Kidney (tissue), 14 donors: ENCODE measurements around the gene HBP1. TPM values are rescaled to one million over a fixed set of nuclear protein-coding genes. Genes with fewer than 3 reads are reported as not detected.

Experiments used
- DNase-seq, 5 donors: peaks; one replicate each; pipeline ENCODE4 v3.0.0-alpha.2; 2013 to 2020
- FAIRE-seq: peaks from 2 replicates; lab custom pipeline; 2012; peaks lifted over from hg19 to GRCh38; lab: Jason Lieb, UNC
- H3K27ac ChIP-seq, 2 donors: one replicate each; pipeline ENCODE4 v1.7.0; 2013; ENCODE audit warnings: low read depth in 2 of 2, low read length in 2 of 2, inconsistent platforms in 1 of 2
- H3K27me3 ChIP-seq: one replicate; pipeline ENCODE4 v1.7.1; 2013; ENCODE audit warnings: low read length, inconsistent platforms; ENCODE audit not compliant: control insufficient read depth, insufficient read depth
- H3K36me3 ChIP-seq, 3 donors: one replicate each; pipeline versions ENCODE4 v1.7.0 to v1.7.1; 2013; ENCODE audit warnings: low read length in 3 of 3, control low read depth in 1 of 3, inconsistent platforms in 1 of 3; ENCODE audit not compliant: insufficient read depth in 3 of 3, control insufficient read depth in 2 of 3
- H3K4me1 ChIP-seq, 3 donors: one replicate each; pipeline versions ENCODE4 v1.7.0 to v1.7.1; 2013; ENCODE audit warnings: low read length in 3 of 3, inconsistent platforms in 1 of 3, low read depth in 1 of 3; ENCODE audit not compliant: control insufficient read depth in 2 of 3, insufficient read depth in 2 of 3
- H3K4me3 ChIP-seq, 3 donors: one replicate each; pipeline versions ENCODE4 v1.7.0 to v1.8.1; 2013; ENCODE audit warnings: low read length in 3 of 3, control low read depth in 1 of 3, inconsistent platforms in 1 of 3
- H3K9ac ChIP-seq, 3 donors: one replicate each; pipeline versions ENCODE4 v1.7.0 to v1.7.1; 2013; ENCODE audit warnings: low read length in 3 of 3, control low read depth in 1 of 3, inconsistent platforms in 1 of 3
- H3K9me3 ChIP-seq, 3 donors: one replicate each; pipeline versions ENCODE4 v1.7.0 to v1.7.1; 2013; ENCODE audit warnings: low read length in 3 of 3, control low read depth in 1 of 3, inconsistent platforms in 1 of 3; ENCODE audit not compliant: control insufficient read depth in 2 of 3, insufficient read depth in 1 of 3
- CTCF ChIP-seq: IDR thresholded peaks from 3 replicates; pipeline ENCODE4 v1.5.1; 2012; ENCODE audit warnings: mild to moderate bottlenecking, moderate library complexity, borderline replicate concordance; ENCODE audit not compliant: insufficient read depth; ENCODE audit errors: extremely low read depth
- intact Hi-C: fragments of 100-400 bp; cut with DNase I; formaldehyde crosslinking; loops from one replicate; pipeline ENCODE4 v1.11.1; 2022
- polyA plus RNA-seq: library from polyadenylated mRNA; stranded (reverse); fragments of 350-450 nt; fragmentation: Illumina TruSeq; extraction: RNeasy Lipid Tissue Mini Kit (QIAGEN cat#74804); gene quantifications from one replicate; pipeline ENCODE4 v1.2.3, GENCODE V29; 2014; ENCODE audit warnings: low read depth, low replicate concordance; ENCODE audit not compliant: insufficient read depth
- total RNA-seq: library from RNA; stranded (reverse); fragmentation: NEBNext Ultra II Directional; extraction: Animal tissue kit (Norgen Biotek cat#: 25700); gene quantifications from one replicate; pipeline ENCODE4 v1.2.1, GENCODE V29; 2021
- donor health status: control.
- donor health status: control.
- donor health status: control.
- donor health status: control.
- donor health status: control.
- donor health status: DM: yes; HTN: yes; CAD: no.
- donor health status: Normal renal cell carcinoma (clear cell type).

HBP1 gene
- total and polyA plus RNA-seq, 2 donors from 2014 or later = 29.3 to 64.4 TPM

GRCh38 chr7:107172276-107173032 is 3.7 kb downstream of the HBP1 start:
- Histone ChIP-seq H3K27me3 (no peaks in the 10 kb centered on the region), H3K36me3 (no peaks in the 10 kb centered on the region), H3K9ac (no peak overlapping the region), H3K4me3 (no peak overlapping the region), H3K4me1 (peaks cover 0 to 15% (median 0%) of the 10 kb centered on the region in 3 donors), H3K9me3 (no peaks in the 10 kb centered on the region), H3K27ac (no peak overlapping the region)
- TF ChIP-seq CTCF = no peak
- DNase-seq (no peak), FAIRE-seq (peak; percentile 17)
- intact Hi-C loops = no loop called here

- intact Hi-C loops = no loop called here
- H3K4me1 ChIP-seq = peaks cover 0 to 15% (median 0%) of the 10 kb centered on the region in 3 donors
- no peak overlapping the region for H3K27ac ChIP-seq
Observed at GRCh38 chr7:107173191-107173590, 4.4 kb downstream of the HBP1 start.

GRCh38 chr7:107173691-107174406 is 5.0 kb downstream of the HBP1 start:
- TF ChIP-seq CTCF = no peak
- Histone ChIP-seq H3K4me3 (no peak overlapping the region), H3K27ac (no peak overlapping the region), H3K36me3 (no peaks in the 10 kb centered on the region), H3K9ac (no peak overlapping the region), H3K9me3 (no peaks in the 10 kb centered on the region), H3K27me3 (no peaks in the 10 kb centered on the region), H3K4me1 (peaks cover 0 to 15% (median 0%) of the 10 kb centered on the region in 3 donors)
- FAIRE-seq (no peak), DNase-seq (no peak)
- intact Hi-C loops = no loop called here

More at GRCh38 chr7:107173191-107173590, 4.4 kb downstream of the HBP1 start:
- FAIRE-seq = no peak
- Histone ChIP-seq H3K27me3 (no peaks in the 10 kb centered on the region), H3K9ac (no peak overlapping the region), H3K36me3 (no peaks in the 10 kb centered on the region), H3K9me3 (no peaks in the 10 kb centered on the region), H3K4me3 (no peak overlapping the region)
- DNase-seq = no peak
- TF ChIP-seq CTCF = no peak
